Mucosa of rectum (tissue), 2 donors: Measurements from ENCODE around the gene OCSTAMP.

ENCODE experiments used
- H3K27ac ChIP-seq, 2 donors: one replicate each; pipeline ENCODE4 v1.7.0; 2013; ENCODE audit warnings: inconsistent platforms in 2 of 2, low read depth in 2 of 2, low read length in 2 of 2
- H3K27me3 ChIP-seq, 2 donors: one replicate each; pipeline ENCODE4 v1.7.0; 2013; ENCODE audit warnings: low read length in 2 of 2; ENCODE audit not compliant: control insufficient read depth in 2 of 2, insufficient read depth in 2 of 2
- H3K36me3 ChIP-seq, 2 donors: one replicate each; pipeline ENCODE4 v1.7.0; 2013; ENCODE audit warnings: low read length in 2 of 2; ENCODE audit not compliant: control insufficient read depth in 2 of 2, insufficient read depth in 2 of 2
- H3K4me1 ChIP-seq, 2 donors: one replicate each; pipeline ENCODE4 v1.7.0; 2013; ENCODE audit warnings: low read length in 2 of 2, mild to moderate bottlenecking in 1 of 2; ENCODE audit not compliant: control insufficient read depth in 2 of 2, insufficient read depth in 2 of 2
- H3K4me3 ChIP-seq, 2 donors: one replicate each; pipeline ENCODE4 v1.7.0; 2013; ENCODE audit warnings: low read length in 2 of 2
- H3K9ac ChIP-seq, 2 donors: one replicate each; pipeline ENCODE4 v1.7.0; 2013; ENCODE audit warnings: low read length in 2 of 2, low read depth in 1 of 2, mild to moderate bottlenecking in 1 of 2
- H3K9me3 ChIP-seq, 2 donors: one replicate each; pipeline ENCODE4 v1.7.0; 2013; ENCODE audit warnings: low read length in 2 of 2; ENCODE audit not compliant: control insufficient read depth in 2 of 2
- donor health status: healthy.
- donor health status: Normal muscosa, but diverticular disease.

The OCSTAMP gene

DNA sequence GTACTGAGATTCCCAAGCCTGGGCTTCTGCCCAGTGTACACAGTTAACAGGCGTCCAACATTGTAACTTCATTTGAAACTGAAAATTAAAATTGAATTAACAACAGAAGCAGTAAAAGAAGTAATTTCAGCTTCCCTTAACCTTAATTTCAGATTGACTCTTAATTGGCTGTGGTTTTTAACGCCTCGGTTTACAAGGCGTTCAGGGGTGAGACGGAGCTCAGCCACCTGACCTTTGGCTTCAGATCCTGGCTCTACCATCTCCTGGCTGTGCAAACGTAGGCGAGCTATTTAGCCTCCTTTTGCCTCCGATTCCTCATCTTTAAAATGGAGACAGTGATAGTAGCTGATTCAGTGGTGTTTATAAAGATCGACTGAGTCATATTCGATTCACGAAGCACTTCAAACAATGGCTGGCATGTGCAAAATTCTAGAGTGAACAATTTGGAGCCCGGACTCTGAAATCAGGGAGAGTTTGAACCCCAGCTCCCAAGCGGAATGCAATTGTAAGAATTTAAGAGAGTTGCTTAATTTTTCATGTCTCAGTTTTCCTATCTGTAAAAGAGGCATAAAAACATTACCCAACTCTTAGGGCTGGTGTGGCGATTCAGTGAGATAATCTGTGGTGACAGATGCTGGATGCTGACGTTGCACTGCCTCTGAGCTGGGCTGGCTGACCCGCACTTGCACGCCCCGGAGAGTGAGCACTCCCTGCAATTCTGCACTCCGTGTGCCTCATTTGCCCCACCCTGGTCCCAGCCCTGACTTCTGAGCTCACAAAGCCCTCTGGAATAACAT is 23.5 kb upstream of the OCSTAMP start:
- Histone ChIP-seq H3K36me3 (no peaks in the 10 kb centered on the region), H3K27ac (no peak overlapping the region), H3K9me3 (no peaks in the 10 kb centered on the region), H3K9ac (no peak overlapping the region), H3K4me3 (no peak overlapping the region), H3K27me3 (no peaks in the 10 kb centered on the region), H3K4me1 (peaks cover 0 to 8% of the 10 kb centered on the region in 2 donors)

DNA sequence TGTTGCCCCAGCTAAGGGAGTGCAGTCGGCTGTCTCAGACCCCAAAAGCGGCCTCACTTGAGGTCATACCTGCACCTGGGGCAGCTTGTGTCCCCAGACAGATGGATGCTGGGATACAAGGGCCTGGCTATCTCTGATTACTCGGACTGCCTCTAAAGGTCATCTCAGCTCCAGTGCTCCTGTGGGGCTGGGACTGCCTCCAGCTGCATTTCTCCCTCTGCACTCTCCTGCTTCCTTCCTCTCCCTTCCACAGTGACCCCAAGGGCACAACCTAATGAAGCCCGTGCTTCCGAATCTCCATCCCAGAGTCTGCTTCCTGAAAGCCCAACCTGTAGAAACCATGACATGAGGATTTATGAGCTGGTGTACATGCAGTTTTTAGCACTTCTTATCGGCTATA is 22.8 kb upstream of the OCSTAMP start:
- H3K9ac ChIP-seq: no peak overlapping the region

DNA sequence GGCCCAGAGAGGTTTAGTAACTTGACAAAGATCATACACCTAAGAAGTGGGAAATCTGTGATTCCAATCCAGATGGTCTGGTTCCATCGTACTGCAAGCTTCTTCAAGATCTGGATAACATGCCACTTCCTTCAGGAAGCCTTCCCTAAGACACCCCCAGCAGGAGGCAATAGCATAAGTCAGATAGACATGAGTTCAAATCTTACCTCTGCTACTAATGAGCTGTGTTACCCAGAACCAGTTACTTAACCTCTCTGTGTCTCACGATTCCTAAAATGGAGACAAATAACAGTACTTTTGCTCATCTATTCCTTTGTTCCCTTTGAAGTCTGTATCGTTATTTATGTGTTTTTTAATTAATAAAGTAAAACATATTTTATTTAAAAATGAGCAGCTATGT is 22.3 kb upstream of the OCSTAMP start:
- Histone ChIP-seq H3K27me3 (no peaks in the 10 kb centered on the region), H3K4me1 (peaks cover 0 to 8% of the 10 kb centered on the region in 2 donors), H3K36me3 (no peaks in the 10 kb centered on the region), H3K9ac (no peak overlapping the region), H3K27ac (no peak overlapping the region), H3K9me3 (no peaks in the 10 kb centered on the region), H3K4me3 (no peak overlapping the region)

More for the DNA sequence above, 22.8 kb upstream of the OCSTAMP start:
- Histone ChIP-seq H3K36me3 (no peaks in the 10 kb centered on the region), H3K4me1 (peaks cover 0 to 8% of the 10 kb centered on the region in 2 donors), H3K27ac (no peak overlapping the region), H3K9me3 (no peaks in the 10 kb centered on the region), H3K4me3 (no peak overlapping the region), H3K27me3 (no peaks in the 10 kb centered on the region)

DNA sequence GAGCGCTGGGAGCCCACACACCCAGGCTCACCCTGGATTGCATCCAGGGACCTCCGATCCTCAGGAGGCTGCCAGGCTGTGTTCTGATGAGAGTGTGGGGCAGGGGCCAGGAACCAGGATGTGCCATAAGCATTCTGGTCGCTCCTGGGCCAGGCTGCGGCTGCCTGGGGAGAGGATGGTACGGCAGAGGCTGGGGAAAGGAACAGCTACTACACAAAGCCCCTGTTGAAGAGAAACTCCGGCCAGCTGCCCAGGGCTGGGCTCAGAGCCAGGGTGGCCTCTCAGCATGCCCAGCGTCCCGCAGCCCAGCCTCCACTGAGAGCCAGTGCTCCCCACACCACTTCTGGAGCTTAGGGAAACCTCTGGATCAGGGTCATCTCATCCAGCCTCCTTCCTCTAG is 21.7 kb upstream of the OCSTAMP start:
- no peaks in the 10 kb centered on the region for H3K9me3 ChIP-seq
- no peak overlapping the region for H3K4me3 ChIP-seq
- H3K36me3 ChIP-seq: no peaks in the 10 kb centered on the region
- no peak overlapping the region for H3K27ac ChIP-seq
- peaks cover 0 to 8% of the 10 kb centered on the region in 2 donors for H3K4me1 ChIP-seq
- peaks cover 0 to 4% of the 10 kb centered on the region in 2 donors for H3K27me3 ChIP-seq
- H3K9ac ChIP-seq: no peak overlapping the region

DNA sequence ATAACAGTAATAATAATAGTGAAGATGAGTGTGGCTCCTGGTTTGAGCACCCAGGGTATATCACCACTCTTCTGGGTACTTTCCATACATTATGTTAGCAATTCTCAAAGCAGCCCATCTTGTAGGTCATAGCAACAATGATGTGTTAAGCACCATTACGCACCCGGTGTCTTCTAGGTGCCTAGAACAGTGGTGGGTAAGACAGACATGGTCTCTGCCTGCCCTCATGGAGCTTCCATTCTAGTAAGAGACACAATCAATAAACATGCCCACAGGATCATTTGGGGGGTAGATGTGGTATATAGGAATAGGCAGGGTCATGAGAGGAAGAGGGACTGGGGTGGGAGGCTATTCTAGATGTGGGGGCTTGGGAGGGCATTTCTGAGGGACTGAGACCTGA is 21.0 kb upstream of the OCSTAMP start:
- Histone ChIP-seq H3K9ac (no peak overlapping the region), H3K27me3 (peaks cover 0 to 4% of the 10 kb centered on the region in 2 donors), H3K27ac (no peak overlapping the region), H3K4me1 (peaks cover 0 to 8% of the 10 kb centered on the region in 2 donors), H3K4me3 (no peak overlapping the region), H3K9me3 (no peaks in the 10 kb centered on the region), H3K36me3 (no peaks in the 10 kb centered on the region)

DNA sequence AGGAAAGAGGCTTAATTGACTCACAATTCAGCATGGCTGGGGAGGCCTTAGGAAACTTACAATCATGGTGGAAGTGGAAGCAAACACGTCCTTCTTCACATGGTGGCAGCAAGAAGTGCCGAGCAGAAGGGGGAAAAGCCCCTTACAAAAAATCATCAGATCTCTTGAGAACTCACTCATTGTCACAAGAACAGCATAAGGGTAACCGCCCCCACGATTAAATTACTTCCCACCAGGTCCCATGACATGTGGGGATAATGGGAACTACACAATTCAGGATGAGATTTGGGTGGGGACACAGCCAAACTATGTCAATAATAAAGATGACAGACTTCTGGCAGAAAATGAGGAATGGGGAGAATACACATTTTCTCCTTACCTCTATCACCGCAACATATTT is 20.5 kb upstream of the OCSTAMP start:
- H3K4me3 ChIP-seq: no peak overlapping the region
- H3K9ac ChIP-seq: no peak overlapping the region
- peaks cover 0 to 4% of the 10 kb centered on the region in 2 donors for H3K27me3 ChIP-seq
- H3K36me3 ChIP-seq: no peaks in the 10 kb centered on the region
- no peak overlapping the region for H3K27ac ChIP-seq
- H3K9me3 ChIP-seq: no peaks in the 10 kb centered on the region
- peaks cover 0 to 8% of the 10 kb centered on the region in 2 donors for H3K4me1 ChIP-seq

DNA sequence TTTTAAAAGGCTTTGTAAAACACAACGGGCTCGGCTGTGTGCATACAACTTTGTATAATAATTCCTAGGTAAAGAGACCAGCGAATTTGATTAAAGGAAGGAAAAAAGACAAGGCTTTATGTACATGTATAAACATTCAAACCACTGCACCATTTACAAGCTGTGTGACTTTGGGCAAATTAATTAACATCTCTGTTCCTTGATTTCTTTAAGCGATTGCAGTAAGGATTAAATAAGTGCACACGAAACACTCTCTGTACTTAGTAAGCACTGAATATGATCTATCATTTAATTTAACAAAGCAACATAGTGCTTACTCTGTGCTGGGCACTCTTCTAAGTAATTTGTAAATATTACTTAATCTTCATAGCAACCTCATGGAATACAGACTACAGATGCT is 19.5 kb upstream of the OCSTAMP start:
- no peak overlapping the region for H3K9ac ChIP-seq
- H3K9me3 ChIP-seq: no peaks in the 10 kb centered on the region
- H3K4me3 ChIP-seq: no peak overlapping the region
- H3K27ac ChIP-seq: no peak overlapping the region
- no peaks in the 10 kb centered on the region for H3K36me3 ChIP-seq
- H3K4me1 ChIP-seq: peaks cover 0 to 8% of the 10 kb centered on the region in 2 donors
- H3K27me3 ChIP-seq: peaks cover 0 to 4% of the 10 kb centered on the region in 2 donors

DNA sequence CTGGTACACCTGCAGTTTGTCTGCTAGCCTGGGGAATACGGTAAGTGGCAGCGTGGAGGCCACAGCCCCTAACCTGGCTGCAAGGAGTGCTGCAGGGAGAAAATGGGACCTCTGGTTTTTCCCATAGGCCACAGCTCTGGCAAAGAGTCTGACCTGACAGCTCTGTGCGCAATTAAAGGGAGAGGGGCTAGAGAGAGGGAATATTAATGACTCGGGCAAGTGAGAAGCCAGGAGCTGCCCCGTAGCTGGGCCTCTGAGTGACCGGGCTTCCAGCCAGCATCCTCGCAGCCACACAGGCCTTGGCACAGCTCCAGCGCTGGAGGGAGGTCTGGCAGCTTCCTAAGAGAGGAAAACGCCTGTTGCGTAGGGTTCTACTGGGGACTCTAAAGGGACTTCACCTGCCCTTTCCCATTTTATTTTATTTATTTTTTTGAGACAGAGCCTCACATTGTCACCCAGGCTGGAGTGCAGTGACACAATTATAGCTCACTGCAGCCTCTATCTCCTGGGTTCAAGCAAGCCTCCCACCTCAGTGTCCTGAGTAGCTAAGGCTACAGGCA is 18.2 kb upstream of the OCSTAMP start:
- H3K9ac ChIP-seq: no peak overlapping the region
- H3K27ac ChIP-seq: no peak overlapping the region
- H3K27me3 ChIP-seq: peaks cover 0 to 4% of the 10 kb centered on the region in 2 donors
- no peak overlapping the region for H3K4me3 ChIP-seq
- no peaks in the 10 kb centered on the region for H3K9me3 ChIP-seq
- no peaks in the 10 kb centered on the region for H3K36me3 ChIP-seq
- H3K4me1 ChIP-seq: peaks cover 0 to 5% of the 10 kb centered on the region in 2 donors

DNA sequence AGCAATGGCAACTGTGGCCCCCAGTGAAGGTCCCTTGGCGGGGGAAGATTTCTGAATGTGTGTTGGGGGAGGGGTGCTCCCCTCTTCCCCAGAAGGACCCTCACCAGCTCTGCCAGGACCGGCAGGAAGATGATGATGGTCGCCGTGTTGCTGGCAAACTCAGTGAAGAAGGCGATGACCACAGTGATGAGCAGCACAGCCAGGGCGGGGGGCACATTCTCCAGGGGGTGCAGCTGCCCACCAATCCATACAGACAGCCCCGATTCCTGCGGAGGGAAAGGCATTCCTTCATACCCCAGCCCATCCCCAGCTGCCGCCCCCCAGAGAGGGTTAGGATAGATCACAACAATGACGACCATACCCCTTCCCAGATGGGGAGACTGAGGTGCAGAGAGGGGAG is 15.7 kb upstream of the OCSTAMP start:
- no peak overlapping the region for H3K9ac ChIP-seq
- peaks cover 0 to 3% of the 10 kb centered on the region in 2 donors for H3K4me1 ChIP-seq
- H3K27me3 ChIP-seq: peaks cover 0 to 4% of the 10 kb centered on the region in 2 donors
- H3K4me3 ChIP-seq: no peak overlapping the region
- H3K9me3 ChIP-seq: no peaks in the 10 kb centered on the region
- no peaks in the 10 kb centered on the region for H3K36me3 ChIP-seq
- H3K27ac ChIP-seq: no peak overlapping the region

DNA sequence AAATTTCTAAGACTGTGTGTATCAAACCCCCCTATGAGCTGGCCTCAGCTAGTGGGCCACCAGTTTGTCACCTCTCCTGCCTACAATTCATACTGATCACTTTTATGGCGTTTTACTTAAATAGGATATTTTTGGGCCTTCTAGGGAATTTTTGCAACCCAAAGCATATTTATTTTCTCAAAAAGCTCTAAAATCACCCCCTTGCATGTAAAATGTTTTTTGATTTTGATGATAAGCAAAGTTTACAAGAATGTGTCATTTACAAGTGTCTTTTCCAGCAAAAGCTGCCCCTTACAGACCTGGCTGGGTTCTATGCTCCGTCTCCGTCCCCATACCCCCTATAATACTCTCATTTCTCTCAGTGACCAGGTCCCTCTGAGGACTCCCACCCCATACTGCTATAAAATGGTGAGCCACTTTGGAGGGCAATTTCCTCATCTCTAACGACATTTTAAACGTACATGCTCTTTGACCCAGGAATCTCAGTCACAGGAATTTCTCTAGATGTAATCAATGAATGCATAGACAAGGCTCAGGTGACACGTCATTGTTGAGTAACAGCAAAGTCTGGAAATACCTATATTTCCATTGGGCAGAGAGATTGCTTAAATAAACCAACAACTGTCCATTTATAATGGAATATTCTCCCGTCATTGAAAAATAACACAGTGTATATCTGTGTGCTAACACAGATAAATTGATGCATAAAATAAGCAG is 13.9 kb upstream of the OCSTAMP start:
- H3K4me1 ChIP-seq: peaks cover 0 to 3% of the 10 kb centered on the region in 2 donors
- no peak overlapping the region for H3K27ac ChIP-seq
- H3K36me3 ChIP-seq: no peaks in the 10 kb centered on the region
- H3K27me3 ChIP-seq: peaks cover 0 to 4% of the 10 kb centered on the region in 2 donors
- H3K9me3 ChIP-seq: no peaks in the 10 kb centered on the region
- H3K4me3 ChIP-seq: no peak overlapping the region
- no peak overlapping the region for H3K9ac ChIP-seq
